Left ventricle myocardium inferior (tissue), 1 donor: ENCODE measurements around the gene GLG1. TPM values are rescaled to one million over a fixed set of nuclear protein-coding genes. Genes with fewer than 3 reads are reported as not detected.

ENCODE experiments used
- DNase-seq: peaks from one replicate; pipeline ENCODE4 v3.0.0-alpha.2; 2020
- H3K27ac ChIP-seq: fragments of 200-600 bp; replicated peaks from 2 replicates; pipeline ENCODE4 v1.8.0; 2021
- H3K27me3 ChIP-seq: fragments of 200-600 bp; 2 replicates; pipeline ENCODE4 v1.8.0; 2021; ENCODE audit warnings: low read depth
- H3K36me3 ChIP-seq: fragments of 200-600 bp; 2 replicates; pipeline ENCODE4 v1.8.0; 2021
- H3K4me1 ChIP-seq: fragments of 200-600 bp; 2 replicates; pipeline ENCODE4 v1.8.0; 2021
- H3K4me3 ChIP-seq: fragments of 200-600 bp; 2 replicates; pipeline ENCODE4 v1.8.0; 2021; ENCODE audit warnings: mild to moderate bottlenecking, moderate library complexity
- H3K9me3 ChIP-seq: fragments of 200-600 bp; replicated peaks from 2 replicates; pipeline ENCODE4 v1.8.0; 2021
- intact Hi-C: fragments of 100-400 bp; cut with micrococcal nuclease; formaldehyde crosslinking; loops from one replicate; pipeline ENCODE4 v1.11.0; 2022
- total RNA-seq: library from RNA; stranded (reverse); fragmentation: NEBNext Ultra II Directional; extraction: Animal tissue kit (Norgen Biotek cat#: 25700); gene quantifications from one replicate; pipeline ENCODE4 v1.2.1, GENCODE V29; 2021
- TF ChIP-seq, protein P1 (sequence below): fragments of 200-600 bp; IDR thresholded peaks from 2 replicates; pipeline ENCODE4 v1.8.0; 2021; ENCODE audit warnings: antibody characterized with exemption, mild to moderate bottlenecking, borderline replicate concordance
- donor health status: DM: no; HTN: yes; CAD: no; lungs with severe emphysema.

GLG1 gene
- total RNA-seq, 1 donor from 2014 or later: 72.7 TPM

DNA sequence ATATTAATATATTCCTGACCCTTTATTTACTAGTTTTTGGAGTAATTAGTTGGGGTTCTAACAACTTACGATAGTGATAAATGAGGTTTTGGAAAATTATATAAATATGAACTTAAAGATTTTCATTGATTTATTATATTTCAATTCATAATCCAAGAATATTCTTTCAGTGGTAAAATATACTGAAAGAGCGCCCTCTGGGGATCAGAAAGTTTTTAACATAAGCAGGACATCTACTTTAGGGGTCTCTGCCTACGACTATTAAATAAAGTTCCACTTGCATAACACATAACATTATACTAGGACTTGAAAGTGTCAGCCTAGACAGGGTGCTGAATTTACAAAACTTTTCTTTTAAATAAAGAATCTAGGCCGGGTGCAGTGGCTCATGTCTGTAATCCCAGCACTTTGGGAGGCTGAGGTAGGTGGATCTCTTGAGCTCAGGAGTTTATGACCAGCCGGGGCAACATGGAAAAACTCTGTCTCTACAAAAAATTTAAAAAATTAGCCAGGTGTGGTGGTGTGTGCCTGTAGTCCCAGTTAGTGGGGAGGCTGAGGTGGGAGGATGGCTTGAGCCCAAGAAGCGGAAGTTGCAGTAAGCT, 44.2 kb upstream of the GLG1 start:
- Histone ChIP-seq H3K9me3 (no peaks in the 10 kb centered on the region), H3K27ac (no peak overlapping the region), H3K27me3 (no peaks in the 10 kb centered on the region), H3K36me3 (peaks cover 55% of the 10 kb centered on the region), H3K4me1 (peaks cover 13% of the 10 kb centered on the region), H3K4me3 (no peak overlapping the region)
- intact Hi-C loops: no loop called here
- no peak for DNase-seq
- TF ChIP-seq, protein P1, sequence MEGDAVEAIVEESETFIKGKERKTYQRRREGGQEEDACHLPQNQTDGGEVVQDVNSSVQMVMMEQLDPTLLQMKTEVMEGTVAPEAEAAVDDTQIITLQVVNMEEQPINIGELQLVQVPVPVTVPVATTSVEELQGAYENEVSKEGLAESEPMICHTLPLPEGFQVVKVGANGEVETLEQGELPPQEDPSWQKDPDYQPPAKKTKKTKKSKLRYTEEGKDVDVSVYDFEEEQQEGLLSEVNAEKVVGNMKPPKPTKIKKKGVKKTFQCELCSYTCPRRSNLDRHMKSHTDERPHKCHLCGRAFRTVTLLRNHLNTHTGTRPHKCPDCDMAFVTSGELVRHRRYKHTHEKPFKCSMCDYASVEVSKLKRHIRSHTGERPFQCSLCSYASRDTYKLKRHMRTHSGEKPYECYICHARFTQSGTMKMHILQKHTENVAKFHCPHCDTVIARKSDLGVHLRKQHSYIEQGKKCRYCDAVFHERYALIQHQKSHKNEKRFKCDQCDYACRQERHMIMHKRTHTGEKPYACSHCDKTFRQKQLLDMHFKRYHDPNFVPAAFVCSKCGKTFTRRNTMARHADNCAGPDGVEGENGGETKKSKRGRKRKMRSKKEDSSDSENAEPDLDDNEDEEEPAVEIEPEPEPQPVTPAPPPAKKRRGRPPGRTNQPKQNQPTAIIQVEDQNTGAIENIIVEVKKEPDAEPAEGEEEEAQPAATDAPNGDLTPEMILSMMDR: peak; percentile 49

DNA sequence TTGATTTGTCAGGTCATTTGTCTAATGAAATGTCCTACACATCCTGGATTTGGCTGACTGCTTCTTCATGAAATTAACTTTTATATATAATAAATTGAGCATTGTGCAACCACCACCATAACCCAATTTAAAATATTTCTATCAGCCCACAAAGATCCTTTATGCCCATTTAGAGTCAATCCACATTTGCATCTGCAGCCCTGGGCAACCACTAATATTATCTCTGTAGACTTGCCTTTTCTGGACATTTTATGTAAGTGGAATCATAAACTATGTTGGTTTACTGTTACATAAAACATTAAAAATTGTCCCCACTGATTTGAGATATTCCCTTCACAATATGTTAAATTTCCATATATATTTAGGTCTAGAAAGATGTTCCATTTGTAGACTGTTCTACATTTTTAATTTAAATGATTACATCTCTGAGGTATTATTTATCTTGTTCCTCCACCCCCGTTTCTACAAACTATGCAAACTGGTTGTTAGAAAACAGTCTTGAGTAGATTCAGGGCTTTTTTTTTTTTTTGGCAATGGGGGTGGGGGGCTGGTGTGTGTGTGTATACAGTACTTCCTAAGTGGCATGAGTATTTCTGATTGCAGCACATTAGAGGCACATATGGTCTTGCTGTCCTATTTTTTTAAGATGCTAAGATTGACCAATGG, 43.1 kb upstream of the GLG1 start:
- Histone ChIP-seq H3K4me1 (peaks cover 13% of the 10 kb centered on the region), H3K9me3 (no peaks in the 10 kb centered on the region), H3K4me3 (no peak overlapping the region), H3K36me3 (peaks cover 65% of the 10 kb centered on the region), H3K27me3 (no peaks in the 10 kb centered on the region), H3K27ac (no peak overlapping the region)
- DNase-seq: no peak
- intact Hi-C loops: no loop called here
- TF ChIP-seq, protein P1: no peak

DNA sequence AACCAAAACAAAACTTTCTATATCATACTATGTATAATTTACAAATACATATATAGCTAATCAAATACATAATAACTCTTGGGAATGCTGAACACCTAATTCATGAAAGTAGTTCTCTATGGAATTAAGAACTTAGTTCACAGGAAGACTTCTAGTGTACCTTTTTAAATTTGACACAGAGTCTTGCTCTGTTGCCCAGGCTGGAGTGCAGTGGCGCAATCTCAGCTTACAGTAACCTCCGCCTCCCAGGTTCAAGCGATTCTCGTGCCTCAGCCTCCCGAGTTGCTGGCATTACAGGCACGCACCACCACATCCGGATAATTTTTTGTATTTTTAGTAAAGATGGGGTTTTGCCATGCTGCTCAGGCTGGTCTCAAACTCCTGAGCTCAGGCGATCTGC, 35.1 kb upstream of the GLG1 start:
- H3K9me3 ChIP-seq: no peaks in the 10 kb centered on the region
- DNase-seq: no peak
- H3K36me3 ChIP-seq: peaks cover 92% of the 10 kb centered on the region
- TF ChIP-seq, protein P1: no peak
- no peaks in the 10 kb centered on the region for H3K27me3 ChIP-seq
- no peak overlapping the region for H3K27ac ChIP-seq
- intact Hi-C loops: no loop called here
- H3K4me1 ChIP-seq: no peaks in the 10 kb centered on the region
- H3K4me3 ChIP-seq: no peak overlapping the region

DNA sequence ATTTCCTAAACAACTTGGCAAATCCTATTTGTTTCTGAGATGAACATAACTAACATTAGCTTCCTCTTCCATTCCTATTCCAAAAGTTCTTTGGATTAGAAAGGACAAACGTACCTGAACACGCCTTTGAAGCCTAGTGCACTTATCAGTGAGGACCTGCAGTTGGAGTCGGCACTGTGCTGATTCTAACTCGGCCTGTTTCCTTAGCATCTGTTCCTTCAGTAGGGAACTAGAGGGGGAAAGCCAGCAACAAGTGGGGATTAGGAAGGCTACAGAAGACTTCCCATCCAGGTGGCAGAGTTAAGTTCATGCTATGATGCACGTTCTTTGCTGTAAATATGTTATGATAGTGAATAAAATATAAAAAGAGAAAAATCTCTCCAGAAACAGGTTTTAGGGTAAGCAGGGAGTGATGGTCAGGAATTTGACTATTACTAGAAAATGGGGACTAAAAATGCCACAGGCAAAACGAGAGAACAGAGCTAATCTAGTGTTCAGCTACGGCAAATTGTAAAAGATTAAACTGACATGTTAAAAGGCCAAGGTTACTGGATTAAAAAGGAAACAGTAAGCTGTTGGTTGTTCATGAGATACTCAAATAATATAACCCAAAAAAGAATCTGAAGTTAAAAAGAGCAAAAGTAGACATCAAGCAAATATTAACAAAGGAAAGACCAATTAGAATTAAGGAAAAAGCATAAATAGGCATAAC, 31.0 kb upstream of the GLG1 start:
- no peaks in the 10 kb centered on the region for H3K4me1 ChIP-seq
- intact Hi-C loops: no loop called here
- peaks cover 93% of the 10 kb centered on the region for H3K36me3 ChIP-seq
- TF ChIP-seq, protein P1: no peak
- H3K4me3 ChIP-seq: no peak overlapping the region
- no peak for DNase-seq
- H3K9me3 ChIP-seq: no peaks in the 10 kb centered on the region
- no peak overlapping the region for H3K27ac ChIP-seq
- H3K27me3 ChIP-seq: no peaks in the 10 kb centered on the region

DNA sequence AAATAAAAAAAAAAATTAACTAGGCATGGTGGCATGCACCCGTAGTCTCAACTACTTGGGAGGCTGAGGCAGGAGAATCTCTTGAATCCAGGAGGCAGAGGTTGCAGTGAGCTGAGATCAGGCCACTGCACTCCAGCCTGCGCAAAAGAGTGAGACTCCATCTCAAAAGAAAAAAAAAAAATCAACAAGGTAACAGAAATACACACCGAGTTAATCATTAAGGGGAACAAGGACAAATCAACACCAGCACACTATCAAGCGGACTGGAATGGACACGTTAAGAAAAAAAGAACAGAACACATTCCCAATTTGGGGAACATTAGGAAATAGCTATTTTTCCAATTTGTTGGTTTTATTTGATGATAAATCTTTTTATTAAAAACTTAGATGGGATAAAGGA, 28.4 kb upstream of the GLG1 start:
- Histone ChIP-seq H3K27ac (no peak overlapping the region), H3K4me1 (no peaks in the 10 kb centered on the region), H3K27me3 (no peaks in the 10 kb centered on the region), H3K4me3 (no peak overlapping the region), H3K9me3 (no peaks in the 10 kb centered on the region), H3K36me3 (peaks cover 97% of the 10 kb centered on the region)
- no peak for DNase-seq
- TF ChIP-seq, protein P1: no peak
- intact Hi-C loops: no loop called here
